Measurements from ENCODE around the gene POTEF.
"Not testable (repeated sequence)": the region's sequence is repeated elsewhere in the genome, so short reads cannot be mapped to it uniquely, and the experiment has no call there.

DNA sequence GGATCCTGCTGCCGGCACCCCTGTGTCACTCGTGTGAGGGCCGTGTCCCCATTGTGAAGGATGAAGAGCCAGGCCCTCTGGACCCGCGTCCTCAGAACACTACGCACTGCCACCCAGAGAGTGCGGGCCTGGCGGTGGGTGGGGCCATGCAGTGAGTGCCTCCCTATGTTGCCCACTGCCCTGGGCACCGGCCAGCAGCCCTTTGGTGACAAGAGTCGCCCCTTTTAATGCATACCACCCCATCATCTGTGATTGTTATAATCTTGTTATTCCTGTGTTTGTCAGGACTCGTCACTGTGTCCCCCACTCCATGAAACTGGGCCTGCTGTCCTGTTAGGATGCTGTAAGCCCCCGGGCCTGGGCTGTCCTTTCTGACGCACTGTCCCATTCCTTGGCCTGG, 9.3 kb upstream of the POTEF start:
- TF ChIP-seq, protein P1, sequence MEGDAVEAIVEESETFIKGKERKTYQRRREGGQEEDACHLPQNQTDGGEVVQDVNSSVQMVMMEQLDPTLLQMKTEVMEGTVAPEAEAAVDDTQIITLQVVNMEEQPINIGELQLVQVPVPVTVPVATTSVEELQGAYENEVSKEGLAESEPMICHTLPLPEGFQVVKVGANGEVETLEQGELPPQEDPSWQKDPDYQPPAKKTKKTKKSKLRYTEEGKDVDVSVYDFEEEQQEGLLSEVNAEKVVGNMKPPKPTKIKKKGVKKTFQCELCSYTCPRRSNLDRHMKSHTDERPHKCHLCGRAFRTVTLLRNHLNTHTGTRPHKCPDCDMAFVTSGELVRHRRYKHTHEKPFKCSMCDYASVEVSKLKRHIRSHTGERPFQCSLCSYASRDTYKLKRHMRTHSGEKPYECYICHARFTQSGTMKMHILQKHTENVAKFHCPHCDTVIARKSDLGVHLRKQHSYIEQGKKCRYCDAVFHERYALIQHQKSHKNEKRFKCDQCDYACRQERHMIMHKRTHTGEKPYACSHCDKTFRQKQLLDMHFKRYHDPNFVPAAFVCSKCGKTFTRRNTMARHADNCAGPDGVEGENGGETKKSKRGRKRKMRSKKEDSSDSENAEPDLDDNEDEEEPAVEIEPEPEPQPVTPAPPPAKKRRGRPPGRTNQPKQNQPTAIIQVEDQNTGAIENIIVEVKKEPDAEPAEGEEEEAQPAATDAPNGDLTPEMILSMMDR (IDR thresholded peaks at IDR 0.05) = not testable (repeated sequence)
- TF ChIP-seq POLR2A (IDR thresholded peaks at IDR 0.05) = not testable (repeated sequence)
